Right lobe of liver (tissue), 6 donors: ENCODE results near the gene ACTL9. TPM values are rescaled to one million over a fixed set of nuclear protein-coding genes. Genes with fewer than 3 reads are reported as not detected.

ENCODE experiments used
- ATAC-seq, 4 donors: fragments of 200-7000 bp; cut with Tn5 transposase; one replicate each; pipeline ENCODE4 v1.9.1; 2020; ENCODE audit warnings: mild to moderate bottlenecking in 4 of 4, moderate library complexity in 4 of 4
- DNase-seq, 3 donors: peaks; one replicate each; pipeline ENCODE4 v3.0.0-alpha.2; 2020
- H3K27ac ChIP-seq, 3 donors: fragments of 200-600 bp; one replicate each; pipeline ENCODE4 v1.8.0; 2022
- H3K27me3 ChIP-seq, 2 donors: fragments of 200-600 bp; one replicate each; pipeline ENCODE4 v1.8.0; 2022
- H3K36me3 ChIP-seq, 4 donors: fragments of 200-600 bp; sonication (generic) in 1 of 4; one replicate each; pipeline versions ENCODE4 v1.5.1 to v1.8.0; 2017 to 2022; ENCODE audit warnings: control low read depth in 1 of 4
- H3K4me1 ChIP-seq, 4 donors: fragments of 200-600 bp; sonication (generic) in 1 of 4; one replicate each; pipeline versions ENCODE4 v1.5.1 to v1.8.0; 2017 to 2022; ENCODE audit warnings: control low read depth in 1 of 4
- H3K4me3 ChIP-seq, 3 donors: fragments of 200-600 bp; one replicate each; pipeline ENCODE4 v1.8.0; 2022
- H3K9me3 ChIP-seq, 4 donors: fragments of 200-600 bp; sonication (generic) in 1 of 4; one replicate each; pipeline versions ENCODE4 v1.5.1 to v1.8.0; 2017 to 2022; ENCODE audit warnings: control low read depth in 1 of 4
- CTCF ChIP-seq, 4 donors: fragments of 200-600 bp in 3 of 4; fragments of 450-650 bp in 1 of 4; IDR thresholded peaks; one replicate each; pipeline versions ENCODE4 v1.5.1 to v1.8.0; 2016 to 2022; ENCODE audit warnings: antibody characterized with exemption in 4 of 4, mild to moderate bottlenecking in 2 of 4
- POLR2A ChIP-seq: fragments of 450-650 bp; IDR thresholded peaks from one replicate; pipeline ENCODE4 v1.6.1; 2017; ENCODE audit warnings: antibody characterized with exemption, mild to moderate bottlenecking
- WGBS: methylation state at CpG from one replicate; pipeline ENCODE4 v1.1.6; 2018; ENCODE audit warnings: low coverage, low lambda C conversion rate; ENCODE audit not compliant: insufficient coverage; ENCODE audit errors: missing lambda C conversion rate; 5-methylcytosine and 5-hydroxymethylcytosine counted together
- intact Hi-C, 2 donors: fragments of 100-400 bp; cut with DNase I; formaldehyde crosslinking; loops; one replicate each; pipeline versions ENCODE4 v1.11.2 to v1.14.1; 2022
- total RNA-seq, 6 experiments: library from RNA; depleted of rRNA in 2 of 6; stranded (reverse); fragments of >200 nt in 2 of 6; fragmentation: NEBNext Ultra II Directional in 3 of 6; extraction: Animal tissue kit (Norgen Biotek cat#: 25700) in 3 of 6; gene quantifications; one replicate each; pipeline versions ENCODE4 v1.1.0 to v1.2.4, GENCODE V29; 2016 to 2023
- donor health status: DM: no; HTN: yes; CAD: no.
- donor health status: DM: no; HTN: no; CAD: no.
- donor health status: DM: no; HTN: no; CAD: no.
- donor health status: DM: no; HTN: yes; CAD: no.
- donor health status: DM: no; HTN: yes; CAD: no.

ACTL9 gene
- total RNA-seq, 6 experiments from 2014 or later: not detected

GRCh38 chr19:8682472-8682871, 16.1 kb downstream of the ACTL9 start:
- DNase-seq (no peak), ATAC-seq (no peak)
- Histone ChIP-seq H3K27ac (no peak overlapping the region), H3K4me1 (no peaks in the 10 kb centered on the region), H3K9me3 (no peaks in the 10 kb centered on the region), H3K4me3 (no peak overlapping the region), H3K36me3 (no peaks in the 10 kb centered on the region), H3K27me3 (no peaks in the 10 kb centered on the region)
- WGBS: 23% methylated on average over 2 of the region's 2 CpGs
- intact Hi-C loops: no loop called here
- no peak for TF ChIP-seq CTCF (IDR thresholded peaks at IDR 0.05)
- TF ChIP-seq POLR2A: no peak

- Histone ChIP-seq H3K4me1 (no peaks in the 10 kb centered on the region), H3K36me3 (no peaks in the 10 kb centered on the region), H3K4me3 (no peak overlapping the region), H3K27me3 (no peaks in the 10 kb centered on the region), H3K27ac (no peak overlapping the region), H3K9me3 (no peaks in the 10 kb centered on the region)
- WGBS: 52% methylated on average over 2 of the region's 2 CpGs
- no peak for TF ChIP-seq CTCF (IDR thresholded peaks at IDR 0.05)
- no peak for TF ChIP-seq POLR2A
- intact Hi-C loops: no loop called here
- ATAC-seq (peak in 1 of 4 donors; percentile 14), DNase-seq (no peak)
Observed at GRCh38 chr19:8681345-8682029, 17.1 kb downstream of the ACTL9 start.

- ATAC-seq (no peak), DNase-seq (no peak)
- no peaks in the 10 kb centered on the region for H3K36me3 ChIP-seq
- intact Hi-C loops: no loop called here
- H3K4me3 ChIP-seq: no peak overlapping the region
- H3K27me3 ChIP-seq: no peaks in the 10 kb centered on the region
- no peaks in the 10 kb centered on the region for H3K4me1 ChIP-seq
- no peak for TF ChIP-seq POLR2A
- TF ChIP-seq CTCF (IDR thresholded peaks at IDR 0.05): no peak
- 49% methylated on average over 4 of the region's 5 CpGs for WGBS
- no peaks in the 10 kb centered on the region for H3K9me3 ChIP-seq
- no peak overlapping the region for H3K27ac ChIP-seq
Observed at GRCh38 chr19:8680676-8681344, 17.8 kb downstream of the ACTL9 start.

- H3K4me3 ChIP-seq: no peak overlapping the region
- intact Hi-C loops: no loop called here
- no peak overlapping the region for H3K27ac ChIP-seq
- no peaks in the 10 kb centered on the region for H3K4me1 ChIP-seq
- no peaks in the 10 kb centered on the region for H3K9me3 ChIP-seq
- DNase-seq (no peak), ATAC-seq (no peak)
- H3K36me3 ChIP-seq: no peaks in the 10 kb centered on the region
- TF ChIP-seq POLR2A: no peak
- no peak for TF ChIP-seq CTCF (IDR thresholded peaks at IDR 0.05)
- no peaks in the 10 kb centered on the region for H3K27me3 ChIP-seq
Observed at GRCh38 chr19:8678244-8678807, 20.3 kb downstream of the ACTL9 start.
